HCT116 (cell line): ENCODE measurements around the gene HNF1B. TPM values are rescaled to one million over a fixed set of nuclear protein-coding genes. Genes with fewer than 3 reads are reported as not detected.
A peak's percentile ranks its signal among the peaks of the same experiment; 100 is the strongest.

ENCODE experiments used
- ATAC-seq: fragments of 200-7000 bp; cut with Tn5 transposase; 2 replicates; pipeline ENCODE4 v1.9.1; 2020; ENCODE audit warnings: mild to moderate bottlenecking, moderate library complexity
- BruUV-seq: library from RNA; stranded (reverse); fragments of 400-500 nt; replicated peaks from 2 replicates; lab custom pipeline; 2021; lab: Mats Ljungman, UMichigan
- CTCF ChIA-PET: fragments of 300-600 bp; sonication (Branson Sonifier 250); formaldehyde crosslinking; loops from one replicate; lab custom pipeline; 2021; ENCODE audit warnings: antibody characterized with exemption; lab: Charles Lee
- POLR2A ChIA-PET: fragments of 300-600, 350-600 bp; sonication (Branson Sonifier 250); formaldehyde crosslinking; loops from one replicate; lab custom pipeline; 2021; ENCODE audit warnings: antibody characterized with exemption; lab: Charles Lee
- RAD21 ChIA-PET, 2 experiments: fragments of 300-600 bp; sonication (Branson Sonifier 250); formaldehyde crosslinking; loops; one replicate each; lab custom pipeline; 2023; ENCODE audit warnings: low total read pairs in 2 of 2; ENCODE audit not compliant: uncharacterized antibody in 2 of 2, unreplicated experiment in 2 of 2, low non-redundant PET in 1 of 2; lab: Charles Lee
- DNase-seq: peaks from one replicate; pipeline ENCODE4 v3.0.0-alpha.2; 2010; ENCODE audit warnings: low read depth, low spot score
- H2AFZ ChIP-seq: fragments of 200-600 bp; shearing (Covaris generic), sonication (generic); 2 replicates; pipeline ENCODE4 v1.6.1; 2017; ENCODE audit warnings: low read depth, mixed run types, mixed read lengths, antibody characterized with exemption, low read length; ENCODE audit not compliant: poor library complexity, severe bottlenecking
- H3K27ac ChIP-seq: 2 replicates; pipeline ENCODE4 v1.5.1; 2012; ENCODE audit warnings: low read depth, low read length
- H3K27me3 ChIP-seq: fragments of 200-600 bp; sonication (generic); 2 replicates; pipeline ENCODE4 v1.6.1; 2016; ENCODE audit warnings: mixed run types, low read length, mixed read lengths; ENCODE audit not compliant: insufficient read depth
- H3K36me3 ChIP-seq, 2 experiments: fragments of 200-500 bp in 1 of 2; fragments of 200-600 bp in 1 of 2; sonication (Bioruptor generic) in 1 of 2; sonication (generic) in 1 of 2; 2 replicates each; pipeline versions ENCODE4 v1.5.1 to v1.6.1; 2014 to 2016; ENCODE audit warnings: low read length in 2 of 2, inconsistent platforms in 1 of 2, mixed read lengths in 1 of 2, mixed run types in 1 of 2; ENCODE audit not compliant: insufficient read depth in 2 of 2, control insufficient read depth in 1 of 2
- H3K4me1 ChIP-seq, 2 experiments: fragments of 200-600 bp in 1 of 2; sonication (generic) in 1 of 2; 2 replicates each; pipeline versions ENCODE4 v1.5.1 to v1.6.1; 2012 to 2017; ENCODE audit warnings: low read length in 2 of 2, inconsistent platforms in 1 of 2, mild to moderate bottlenecking in 1 of 2, mixed read lengths in 1 of 2, mixed run types in 1 of 2, moderate library complexity in 1 of 2; ENCODE audit not compliant: insufficient read depth in 2 of 2, control insufficient read depth in 1 of 2
- H3K4me2 ChIP-seq: fragments of 200-600 bp; sonication (generic); 2 replicates; pipeline ENCODE4 v1.6.1; 2017; ENCODE audit warnings: mixed run types, low read length, mixed read lengths
- H3K4me3 ChIP-seq, 2 experiments: fragments of 200-600 bp in 1 of 2; sonication (generic) in 1 of 2; replicated peaks in 1 of 2; 2 replicates each; pipeline ENCODE4 v1.5.1; 2011 to 2016; ENCODE audit warnings: low read length in 2 of 2, control low read depth in 1 of 2, low read depth in 1 of 2, mild to moderate bottlenecking in 1 of 2, mixed read lengths in 1 of 2, mixed run types in 1 of 2
- H3K79me2 ChIP-seq: fragments of 200-600 bp; sonication (generic); 2 replicates; pipeline ENCODE4 v1.6.1; 2017; ENCODE audit warnings: mild to moderate bottlenecking, mixed run types, low read length, moderate library complexity, mixed read lengths; ENCODE audit not compliant: insufficient read depth
- H3K9ac ChIP-seq: fragments of 200-600 bp; sonication (generic); 2 replicates; pipeline ENCODE4 v1.6.1; 2016; ENCODE audit warnings: low read length, mixed read lengths
- H3K9me2 ChIP-seq: fragments of 200-600 bp; sonication (generic), shearing (Covaris generic); 2 replicates; pipeline ENCODE4 v1.6.1; 2017; ENCODE audit warnings: mixed run types, mild to moderate bottlenecking, moderate library complexity; ENCODE audit not compliant: insufficient read depth
- H3K9me3 ChIP-seq, 2 experiments: fragments of 200-500 bp in 1 of 2; fragments of 200-600 bp in 1 of 2; sonication (Bioruptor generic) in 1 of 2; sonication (generic) in 1 of 2; 2 replicates each; pipeline ENCODE4 v1.6.1; 2014 to 2017; ENCODE audit warnings: low read length in 2 of 2, mixed read lengths in 2 of 2, inconsistent platforms in 1 of 2, low read depth in 1 of 2, mild to moderate bottlenecking in 1 of 2, mixed run types in 1 of 2, moderate library complexity in 1 of 2; ENCODE audit not compliant: control insufficient read depth in 1 of 2, insufficient read depth in 1 of 2
- H4K20me1 ChIP-seq: fragments of 200-600 bp; sonication (generic), shearing (Covaris generic); 2 replicates; pipeline ENCODE4 v1.6.1; 2017; ENCODE audit warnings: mixed run types, mild to moderate bottlenecking, moderate library complexity; ENCODE audit not compliant: insufficient read depth
- ATF3 ChIP-seq: IDR thresholded peaks from 2 replicates; pipeline ENCODE4 v1.6.1; 2012
- EZH2 ChIP-seq: fragments of 200-600 bp; sonication (generic); IDR thresholded peaks from 2 replicates; pipeline ENCODE4 v1.6.1; 2017; ENCODE audit warnings: antibody characterized with exemption, mixed run types
- FOSL1 ChIP-seq: IDR thresholded peaks from 2 replicates; pipeline ENCODE4 v1.6.1; 2012; ENCODE audit warnings: low read depth
- REST ChIP-seq: IDR thresholded peaks from 2 replicates; pipeline ENCODE4 v1.6.1; 2012; ENCODE audit warnings: low read depth
- SP1 ChIP-seq: IDR thresholded peaks from 2 replicates; pipeline ENCODE4 v1.6.1; 2012; ENCODE audit warnings: low read depth
- TCF7L2 ChIP-seq: IDR thresholded peaks from 2 replicates; pipeline ENCODE4 v1.7.0; 2011; ENCODE audit warnings: borderline replicate concordance, inconsistent platforms; ENCODE audit not compliant: insufficient read depth, insufficient read length; ENCODE audit errors: extremely low read depth
- YY1 ChIP-seq: IDR thresholded peaks from 2 replicates; pipeline ENCODE4 v1.6.1; 2011; ENCODE audit warnings: low read length, low read depth, moderate library complexity, mild to moderate bottlenecking; ENCODE audit not compliant: insufficient replicate concordance; ENCODE audit errors: extremely low read depth
- ZBTB33 ChIP-seq: IDR thresholded peaks from 2 replicates; pipeline ENCODE4 v1.6.1; 2011; ENCODE audit warnings: mild to moderate bottlenecking, low read length, moderate library complexity; ENCODE audit not compliant: insufficient replicate concordance; ENCODE audit errors: extremely low read depth
- ZNF274 ChIP-seq: fragments of 200-500 bp; sonication (Bioruptor generic); IDR thresholded peaks from 2 replicates; pipeline ENCODE4 v1.6.1; 2014; ENCODE audit warnings: mild to moderate bottlenecking, low read depth, low read length, inconsistent platforms
- intact Hi-C: fragments of 100-400 bp; cut with micrococcal nuclease; formaldehyde crosslinking; loops from 2 replicates; pipeline ENCODE4 v1.10.0; 2022
- total RNA-seq: library from RNA; stranded (reverse); gene quantifications from one replicate; pipeline ENCODE4 v1.2.1, GENCODE V29; 2021; ENCODE audit not compliant: unreplicated experiment

Gene HNF1B
- total RNA-seq, 1 experiment from 2014 or later: 3.6 TPM

GRCh38 chr17:37671824-37672547, 72.9 kb downstream of the HNF1B start:
- ATAC-seq (peak; percentile 49; the same call in 1 of the 2 replicates), DNase-seq (no peak)
- Histone ChIP-seq H2AFZ (no peak overlapping the region), H3K27me3 (no peaks in the 10 kb centered on the region), H3K4me2 (peak overlapping the region; percentile 30; the same call in 1 of the 2 replicates), H3K36me3 (no peaks in the 10 kb centered on the region), H3K4me3 (no peak overlapping the region), H3K9me3 (no peaks in the 10 kb centered on the region), H3K4me1 (peaks cover 0 to 10% of the 10 kb centered on the region in 2 experiments; a peak in 2 of 4 replicates), H3K9me2 (no peaks in the 10 kb centered on the region), H3K79me2 (no peaks in the 10 kb centered on the region), H4K20me1 (no peaks in the 10 kb centered on the region), H3K27ac (no peak overlapping the region), H3K9ac (no peak overlapping the region)
- BruUV-seq: no TSS peak
- ChIA-PET RAD21 (no interaction called here), CTCF (interaction anchor here (1.3 kb wide), 1 partner anchor 144 kb away, joined by 4 read pairs; no protein-coding TSS in a partner anchor), POLR2A (no interaction called here)
- intact Hi-C loops: no loop called here
- TF ChIP-seq EZH2: no peak
- TF ChIP-seq REST: no peak
- peak; percentile 40 for TF ChIP-seq FOSL1
- no peak for TF ChIP-seq YY1
- no peak for TF ChIP-seq ATF3
- no peak for TF ChIP-seq ZBTB33
- no peak for TF ChIP-seq ZNF274
- TF ChIP-seq TCF7L2: no peak
- no peak for TF ChIP-seq SP1
